ENCODE measurements around the gene RGS21. TPM values are rescaled to one million over a fixed set of nuclear protein-coding genes. Genes with fewer than 3 reads are reported as not detected.

Gene RGS21
- total RNA-seq, 1 donor from 2014 or later: not detected

DNA sequence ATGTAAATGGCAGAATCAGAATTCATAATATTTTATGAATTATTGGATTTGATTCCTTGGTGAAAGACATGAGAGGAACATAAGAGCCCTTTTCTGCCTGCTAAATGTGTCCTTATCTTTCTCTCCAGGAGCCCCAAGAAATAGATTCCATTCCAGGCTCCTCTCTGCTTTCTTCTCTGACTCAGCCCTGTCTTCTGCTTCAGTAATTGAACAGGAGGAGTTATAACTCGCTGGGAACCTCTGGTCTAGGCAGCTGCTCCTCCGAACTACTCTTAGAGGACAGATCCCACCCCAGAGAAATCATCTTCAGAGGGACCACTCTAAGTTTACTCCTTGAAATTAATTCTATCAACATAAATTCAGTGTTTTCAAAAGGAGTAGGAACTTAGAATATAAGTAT lies 78.4 kb downstream of the RGS21 start:
- no peak for DNase-seq (ENCODE audit: low spot score)
- no peaks in the 10 kb centered on the region for H3K79me2 ChIP-seq (ENCODE audit: low read depth)
- no peak overlapping the region for H2AFZ ChIP-seq (replicated peaks)
- H3K27ac ChIP-seq: no peak overlapping the region
- no peak overlapping the region for H3K9ac ChIP-seq
- H3K4me2 ChIP-seq: no peak overlapping the region
- Mint-ChIP-seq H3K27ac (no peak overlapping the region), H3K9me3 (no peaks in the 10 kb centered on the region), H3K4me3 (no peak overlapping the region), H3K4me1 (peaks cover 4% of the 10 kb centered on the region), H3K36me3 (no peaks in the 10 kb centered on the region), H3K27me3 (ENCODE audit: insufficient read depth, low read depth) (peaks cover 2% of the 10 kb centered on the region)
- TF ChIP-seq EZH2 (IDR thresholded peaks at IDR 0.05) (no peak), EZH2phosphoT487 (IDR thresholded peaks at IDR 0.05) (no peak)
- TF ChIP-seq, protein P1, sequence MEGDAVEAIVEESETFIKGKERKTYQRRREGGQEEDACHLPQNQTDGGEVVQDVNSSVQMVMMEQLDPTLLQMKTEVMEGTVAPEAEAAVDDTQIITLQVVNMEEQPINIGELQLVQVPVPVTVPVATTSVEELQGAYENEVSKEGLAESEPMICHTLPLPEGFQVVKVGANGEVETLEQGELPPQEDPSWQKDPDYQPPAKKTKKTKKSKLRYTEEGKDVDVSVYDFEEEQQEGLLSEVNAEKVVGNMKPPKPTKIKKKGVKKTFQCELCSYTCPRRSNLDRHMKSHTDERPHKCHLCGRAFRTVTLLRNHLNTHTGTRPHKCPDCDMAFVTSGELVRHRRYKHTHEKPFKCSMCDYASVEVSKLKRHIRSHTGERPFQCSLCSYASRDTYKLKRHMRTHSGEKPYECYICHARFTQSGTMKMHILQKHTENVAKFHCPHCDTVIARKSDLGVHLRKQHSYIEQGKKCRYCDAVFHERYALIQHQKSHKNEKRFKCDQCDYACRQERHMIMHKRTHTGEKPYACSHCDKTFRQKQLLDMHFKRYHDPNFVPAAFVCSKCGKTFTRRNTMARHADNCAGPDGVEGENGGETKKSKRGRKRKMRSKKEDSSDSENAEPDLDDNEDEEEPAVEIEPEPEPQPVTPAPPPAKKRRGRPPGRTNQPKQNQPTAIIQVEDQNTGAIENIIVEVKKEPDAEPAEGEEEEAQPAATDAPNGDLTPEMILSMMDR (IDR thresholded peaks at IDR 0.05): no peak
- no peak overlapping the region for H3K4me3 ChIP-seq
- H4K20me1 ChIP-seq (ENCODE audit: low read depth): no peaks in the 10 kb centered on the region
- H3F3A ChIP-seq (ENCODE audit: low read depth): no peaks in the 10 kb centered on the region
- H3K9me3 ChIP-seq (ENCODE audit: low read depth): no peaks in the 10 kb centered on the region
- H3K4me1 ChIP-seq: no peaks in the 10 kb centered on the region
- no peaks in the 10 kb centered on the region for H3K27me3 ChIP-seq
- H3K36me3 ChIP-seq: no peaks in the 10 kb centered on the region

DNA sequence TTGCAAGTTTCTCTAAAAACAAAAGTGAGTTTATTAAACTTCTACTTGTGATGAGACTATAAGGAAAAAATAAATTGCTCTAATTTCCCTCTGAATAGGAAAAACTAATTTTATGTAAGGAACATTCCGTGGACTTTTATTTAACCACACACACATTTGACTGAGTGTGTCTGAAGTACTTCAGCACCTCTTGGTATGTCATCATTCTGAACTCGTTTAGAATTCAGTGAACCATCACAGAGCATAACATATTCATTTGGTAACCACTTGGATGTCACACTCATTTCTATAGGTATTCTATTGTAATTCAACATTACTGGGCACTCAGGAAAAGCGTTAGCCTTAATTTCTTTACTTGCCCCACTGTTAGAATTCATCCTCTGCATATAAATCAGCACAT lies 79.1 kb downstream of the RGS21 start:
- Histone ChIP-seq H2AFZ (replicated peaks) (no peak overlapping the region), H3K4me3 (no peak overlapping the region), H3K9ac (no peak overlapping the region), H3K79me2 (ENCODE audit: low read depth) (no peaks in the 10 kb centered on the region), H3K4me1 (no peaks in the 10 kb centered on the region), H3F3A (ENCODE audit: low read depth) (no peaks in the 10 kb centered on the region), H3K9me3 (ENCODE audit: low read depth) (no peaks in the 10 kb centered on the region), H3K27me3 (no peaks in the 10 kb centered on the region), H3K4me2 (no peak overlapping the region), H3K27ac (no peak overlapping the region), H3K36me3 (no peaks in the 10 kb centered on the region), H4K20me1 (ENCODE audit: low read depth) (no peaks in the 10 kb centered on the region)
- H3K36me3 Mint-ChIP-seq: no peaks in the 10 kb centered on the region
- TF ChIP-seq EZH2 (IDR thresholded peaks at IDR 0.05) (no peak), EZH2phosphoT487 (IDR thresholded peaks at IDR 0.05) (no peak)
- TF ChIP-seq, protein P1 (IDR thresholded peaks at IDR 0.05): no peak
- peaks cover 2% of the 10 kb centered on the region for H3K27me3 Mint-ChIP-seq (ENCODE audit: insufficient read depth, low read depth)
- no peaks in the 10 kb centered on the region for H3K9me3 Mint-ChIP-seq
- H3K27ac Mint-ChIP-seq: no peak overlapping the region
- peaks cover 4% of the 10 kb centered on the region for H3K4me1 Mint-ChIP-seq
- DNase-seq (ENCODE audit: low spot score): no peak
- H3K4me3 Mint-ChIP-seq: no peak overlapping the region

DNA sequence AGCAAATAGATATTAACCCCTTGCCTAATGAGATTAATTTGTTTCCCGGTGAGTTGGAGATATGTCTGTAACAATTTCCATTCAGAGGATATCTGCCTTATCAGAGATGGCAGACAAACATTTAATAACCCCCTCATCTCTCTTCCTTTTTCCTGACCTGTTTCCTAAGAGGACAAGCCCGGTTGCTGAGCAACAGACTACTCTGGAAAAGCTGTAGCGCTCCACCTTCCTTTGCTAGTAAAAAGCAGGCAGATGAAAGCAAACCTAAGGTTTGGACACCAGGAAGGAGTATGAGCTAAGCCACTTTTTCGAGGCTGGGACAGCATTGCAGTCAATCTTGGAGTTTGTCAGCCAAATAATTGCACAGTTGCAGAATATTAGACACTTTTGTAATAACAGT lies 82.4 kb downstream of the RGS21 start:
- no peaks in the 10 kb centered on the region for H3F3A ChIP-seq (ENCODE audit: low read depth)
- H3K4me1 Mint-ChIP-seq: peaks cover 4% of the 10 kb centered on the region
- no peak overlapping the region for H3K4me3 Mint-ChIP-seq
- no peak overlapping the region for H3K27ac ChIP-seq
- no peaks in the 10 kb centered on the region for H3K79me2 ChIP-seq (ENCODE audit: low read depth)
- H3K36me3 Mint-ChIP-seq: no peaks in the 10 kb centered on the region
- H2AFZ ChIP-seq (replicated peaks): no peak overlapping the region
- H3K27me3 ChIP-seq: no peaks in the 10 kb centered on the region
- H3K4me1 ChIP-seq: no peaks in the 10 kb centered on the region
- H3K27me3 Mint-ChIP-seq (ENCODE audit: insufficient read depth, low read depth): peaks cover 4% of the 10 kb centered on the region
- no peaks in the 10 kb centered on the region for H4K20me1 ChIP-seq (ENCODE audit: low read depth)
- no peak overlapping the region for H3K4me3 ChIP-seq
- DNase-seq (ENCODE audit: low spot score): no peak
- no peak overlapping the region for H3K4me2 ChIP-seq
- H3K27ac Mint-ChIP-seq: no peak overlapping the region
- H3K36me3 ChIP-seq: no peaks in the 10 kb centered on the region
- H3K9me3 ChIP-seq (ENCODE audit: low read depth): no peaks in the 10 kb centered on the region
- H3K9me3 Mint-ChIP-seq: no peaks in the 10 kb centered on the region
- H3K9ac ChIP-seq: no peak overlapping the region
- TF ChIP-seq, protein P1 (IDR thresholded peaks at IDR 0.05): no peak
- TF ChIP-seq EZH2phosphoT487 (IDR thresholded peaks at IDR 0.05): no peak
- no peak for TF ChIP-seq EZH2 (IDR thresholded peaks at IDR 0.05)

All from neural progenitor cell (in vitro differentiated cells).